Endothelial cell of umbilical vein (primary cell): ENCODE results near the gene IL16. TPM values are rescaled to one million over a fixed set of nuclear protein-coding genes. Genes with fewer than 3 reads are reported as not detected.

Source experiments
- BruUV-seq: library from RNA; stranded (reverse); fragments of 400-500 nt; replicated peaks from 2 replicates; lab custom pipeline; 2021; lab: Mats Ljungman, UMichigan
- CTCF ChIA-PET: fragments of 300-600, 350-600 bp; sonication (Branson Sonifier 250); formaldehyde crosslinking; loops from one replicate; lab custom pipeline; 2021; ENCODE audit warnings: antibody characterized with exemption, inconsistent platforms; lab: Charles Lee
- POLR2A ChIA-PET: fragments of 300-600, 350-600 bp; sonication (Branson Sonifier 250); formaldehyde crosslinking; loops from one replicate; lab custom pipeline; 2021; ENCODE audit warnings: antibody characterized with exemption, inconsistent platforms; lab: Charles Lee
- DNase-seq: peaks from one replicate; pipeline ENCODE4 v3.0.0-alpha.2; 2011; ENCODE audit warnings: low read depth, low spot score
- FAIRE-seq: peaks from 2 replicates; lab custom pipeline; 2011; peaks lifted over from hg19 to GRCh38; lab: Jason Lieb, UNC
- H2AFZ ChIP-seq: 2 replicates; pipeline ENCODE4 v1.6.0; 2012; ENCODE audit warnings: low read depth, low read length, control low read depth, inconsistent platforms
- H3K27ac ChIP-seq: 2 replicates; pipeline ENCODE4 v1.5.1; 2011; ENCODE audit warnings: low read depth, mild to moderate bottlenecking, control low read depth, low read length, moderate library complexity; ENCODE audit not compliant: insufficient read depth
- H3K27me3 ChIP-seq, 2 experiments: 2 replicates each; pipeline versions ENCODE4 v1.6.0 to v1.6.1; 2011; ENCODE audit warnings: low read length in 2 of 2, mixed read lengths in 1 of 2; ENCODE audit not compliant: control insufficient read depth in 2 of 2, insufficient read depth in 2 of 2
- H3K36me3 ChIP-seq, 2 experiments: 2 replicates in 1 of 2; 3 replicates in 1 of 2; pipeline ENCODE4 v1.5.1; 2011; ENCODE audit warnings: low read length in 2 of 2, mild to moderate bottlenecking in 1 of 2, moderate library complexity in 1 of 2; ENCODE audit not compliant: control insufficient read depth in 2 of 2, insufficient read depth in 2 of 2; ENCODE audit errors: extremely low read depth in 1 of 2
- H3K4me1 ChIP-seq: 3 replicates; pipeline ENCODE4 v1.5.1; 2011; ENCODE audit warnings: mild to moderate bottlenecking, low read length; ENCODE audit not compliant: control insufficient read depth, insufficient read depth; ENCODE audit errors: extremely low read depth
- H3K4me2 ChIP-seq: 2 replicates; pipeline ENCODE4 v1.6.1; 2011; ENCODE audit warnings: low read length, control low read depth, mixed read lengths; ENCODE audit not compliant: insufficient read depth
- H3K4me3 ChIP-seq, 3 experiments: fragments of 200-600 bp in 1 of 3; sonication (generic), shearing (Covaris generic) in 1 of 3; replicated peaks in 1 of 3; 2 replicates each; pipeline ENCODE4 v1.5.1; 2011 to 2016; ENCODE audit warnings: control low read depth in 3 of 3, low read length in 3 of 3, mild to moderate bottlenecking in 2 of 3, inconsistent platforms in 1 of 3, low read depth in 1 of 3, moderate library complexity in 1 of 3; ENCODE audit not compliant: insufficient read depth in 1 of 3
- H3K79me2 ChIP-seq: 2 replicates; pipeline ENCODE4 v1.6.0; 2012; ENCODE audit warnings: low read length, inconsistent platforms; ENCODE audit not compliant: control insufficient read depth, insufficient read depth
- H3K9ac ChIP-seq: replicated peaks from 2 replicates; pipeline ENCODE3; 2011; ENCODE audit warnings: low read length, control low read depth; ENCODE audit not compliant: insufficient read depth; ENCODE audit errors: extremely low read depth
- H3K9me1 ChIP-seq: replicated peaks from 3 replicates; pipeline ENCODE4 v1.6.0; 2011; ENCODE audit warnings: mild to moderate bottlenecking, low read length; ENCODE audit not compliant: control insufficient read depth, insufficient read depth; ENCODE audit errors: extremely low read depth
- H3K9me3 ChIP-seq: replicated peaks from 2 replicates; pipeline ENCODE4 v1.5.1; 2012; ENCODE audit warnings: low read length, inconsistent platforms; ENCODE audit not compliant: control insufficient read depth, insufficient read depth
- H4K20me1 ChIP-seq: replicated peaks from 2 replicates; pipeline ENCODE3; 2011; ENCODE audit warnings: mild to moderate bottlenecking, low read length; ENCODE audit not compliant: control insufficient read depth, insufficient read depth; ENCODE audit errors: extremely low read depth
- EZH2 ChIP-seq: IDR thresholded peaks from 2 replicates; pipeline ENCODE4 v1.6.1; 2012; ENCODE audit warnings: borderline replicate concordance, low read depth, mild to moderate bottlenecking, moderate library complexity, low read length, inconsistent platforms; ENCODE audit not compliant: severe bottlenecking
- FOS ChIP-seq: IDR thresholded peaks from 2 replicates; pipeline ENCODE4 v1.6.1; 2011; ENCODE audit warnings: mild to moderate bottlenecking, low read length, moderate library complexity, borderline replicate concordance; ENCODE audit not compliant: insufficient read depth
- GATA2 ChIP-seq: IDR thresholded peaks from 2 replicates; pipeline ENCODE4 v1.7.0; 2011; ENCODE audit warnings: low read depth, mild to moderate bottlenecking, moderate library complexity, mixed read lengths, low read length; ENCODE audit not compliant: insufficient read length, insufficient read depth
- JUN ChIP-seq: IDR thresholded peaks from 2 replicates; pipeline ENCODE4 v1.6.1; 2011; ENCODE audit warnings: borderline replicate concordance, low read depth; ENCODE audit not compliant: insufficient read length, insufficient read depth
- MYC ChIP-seq: IDR thresholded peaks from one replicate; pipeline ENCODE4 v1.6.1; 2011; ENCODE audit warnings: mild to moderate bottlenecking, low read depth, low read length
- POLR2A ChIP-seq: IDR thresholded peaks from 2 replicates; pipeline ENCODE4 v1.6.1; 2012; ENCODE audit warnings: low read depth, mild to moderate bottlenecking, control low read depth, low read length
- POLR2AphosphoS5 ChIP-seq: IDR thresholded peaks from 2 replicates; pipeline ENCODE4 v1.6.1; 2012; ENCODE audit warnings: low read depth, mild to moderate bottlenecking, control low read depth, low read length, moderate library complexity; ENCODE audit not compliant: insufficient read depth
- dilution Hi-C: fragments of 300-500 bp; cut with MboI; formaldehyde crosslinking; loops from one replicate; pipeline ENCODE4 v1.15.0; 2019; ENCODE audit warnings: low sequenced_read_pairs; ENCODE audit not compliant: extremely low pct_ligation_motif_present
- intact Hi-C: fragments of 100-400 bp; cut with micrococcal nuclease; formaldehyde crosslinking; loops from one replicate; pipeline ENCODE4 v1.10.0; 2022
- polyA plus RNA-seq, 4 experiments: library from polyadenylated mRNA; depleted of rRNA in 3 of 4; stranded (reverse) in 3 of 4; unstranded in 1 of 4; fragments of >200 nt; gene quantifications; 2 replicates each; pipeline versions ENCODE4 v1.2.1 to v1.2.3, GENCODE V29; 2011 to 2012; ENCODE audit warnings: missing spikeins in 1 of 4
- total RNA-seq: library from RNA; stranded (reverse); gene quantifications from 2 replicates; pipeline ENCODE4 v1.2.3, GENCODE V29; 2021
- TF ChIP-seq, protein P1 (sequence below): IDR thresholded peaks from 2 replicates; pipeline ENCODE4 v1.6.1; 2011; ENCODE audit not compliant: insufficient read depth, insufficient read length
- TF ChIP-seq, protein P2 (sequence below), 2 donors: IDR thresholded peaks; 1 replicate in 1 of 2; 2 replicates in 1 of 2; pipeline ENCODE4 v1.5.1; 2011; ENCODE audit warnings: low read length in 2 of 2, mild to moderate bottlenecking in 2 of 2, moderate library complexity in 2 of 2, control low read depth in 1 of 2, inconsistent platforms in 1 of 2, low read depth in 1 of 2; ENCODE audit not compliant: insufficient read depth in 1 of 2; ENCODE audit errors: extremely low read depth in 1 of 2

IL16 gene
- total and polyA plus RNA-seq, 2 donors (not counting 3 experiments of a cell fraction or from before 2014, with no cell fraction given), result 0.29 to 2.1 TPM

DNA sequence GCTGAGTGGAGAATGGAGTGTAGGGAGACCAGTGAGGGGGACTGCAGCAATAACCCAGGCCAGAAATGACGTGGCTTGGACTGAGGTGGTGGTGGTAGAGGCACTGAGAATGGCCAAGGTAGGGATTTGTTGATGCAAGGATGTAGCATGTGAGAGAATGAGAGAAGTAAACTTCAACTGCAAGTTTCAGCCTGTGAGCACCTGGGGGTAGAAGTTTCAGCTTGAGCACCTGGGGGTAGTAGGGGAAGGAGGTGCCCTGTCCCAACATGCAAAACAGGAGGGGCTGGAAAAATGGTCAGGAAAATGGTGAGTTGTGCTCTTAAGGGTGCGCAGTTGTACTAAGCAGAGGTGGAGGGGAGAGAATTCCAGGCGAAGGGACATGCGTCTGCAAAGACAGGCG is 31.0 kb downstream of the IL16 start:
- BruUV-seq, result no TSS peak
- FAIRE-seq (no peak), DNase-seq (no peak)
- ChIA-PET POLR2A (no interaction called here), CTCF (no interaction called here)
- dilution Hi-C loops (no loop called here), intact Hi-C loops (no loop called here)
- Histone ChIP-seq H3K9ac (no peak overlapping the region), H2AFZ (no peak overlapping the region), H3K4me1 (no peaks in the 10 kb centered on the region), H3K4me2 (no peak overlapping the region), H3K27me3 (no peaks in the 10 kb centered on the region), H3K79me2 (no peaks in the 10 kb centered on the region), H3K9me3 (no peaks in the 10 kb centered on the region), H3K27ac (no peak overlapping the region), H3K4me3 (no peak overlapping the region), H3K9me1 (no peaks in the 10 kb centered on the region), H4K20me1 (no peaks in the 10 kb centered on the region), H3K36me3 (no peaks in the 10 kb centered on the region)
- no peak for TF ChIP-seq POLR2A

DNA sequence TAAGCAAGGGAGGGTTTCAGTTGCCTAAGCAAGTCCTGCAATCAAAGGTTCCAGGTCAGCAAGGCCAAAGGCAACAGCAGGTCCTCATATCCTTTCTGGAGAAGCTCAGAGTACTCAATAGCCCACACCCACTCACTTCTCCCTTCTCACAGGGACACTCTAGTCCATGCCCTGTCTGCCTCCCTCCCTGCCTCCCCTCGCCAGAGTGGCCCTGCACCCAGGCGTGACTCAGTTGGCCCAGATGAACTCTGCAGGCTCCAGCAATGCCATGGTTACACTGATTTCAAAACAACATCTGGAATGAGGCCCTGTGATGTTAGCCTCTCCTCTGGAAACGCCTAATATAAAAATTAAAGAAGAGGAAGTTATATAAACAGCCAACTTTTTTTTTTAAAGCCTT is 32.9 kb downstream of the IL16 start:
- H3K4me2 ChIP-seq, result no peak overlapping the region
- no peak overlapping the region for H3K4me3 ChIP-seq
- ChIA-PET POLR2A (no interaction called here), CTCF (interaction anchor here (1.4 kb wide), 1 partner anchor 37 kb away, joined by 4 read pairs; no protein-coding TSS in a partner anchor)
- H2AFZ ChIP-seq, result no peak overlapping the region
- H3K27ac ChIP-seq, result no peak overlapping the region
- no TSS peak for BruUV-seq
- no peaks in the 10 kb centered on the region for H3K9me3 ChIP-seq
- dilution Hi-C loops (no loop called here), intact Hi-C loops (no loop called here)
- FAIRE-seq (no peak), DNase-seq (no peak)
- H3K9me1 ChIP-seq, result no peaks in the 10 kb centered on the region
- no peaks in the 10 kb centered on the region for H3K27me3 ChIP-seq
- H3K9ac ChIP-seq, result no peak overlapping the region
- H4K20me1 ChIP-seq, result no peaks in the 10 kb centered on the region
- H3K4me1 ChIP-seq, result no peaks in the 10 kb centered on the region
- TF ChIP-seq POLR2AphosphoS5, result no peak
- TF ChIP-seq POLR2A, result no peak
- no peak for TF ChIP-seq FOS
- TF ChIP-seq, protein P1, sequence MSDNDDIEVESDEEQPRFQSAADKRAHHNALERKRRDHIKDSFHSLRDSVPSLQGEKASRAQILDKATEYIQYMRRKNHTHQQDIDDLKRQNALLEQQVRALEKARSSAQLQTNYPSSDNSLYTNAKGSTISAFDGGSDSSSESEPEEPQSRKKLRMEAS, result no peak
- no peak for TF ChIP-seq JUN
- no peak for TF ChIP-seq GATA2
- TF ChIP-seq, protein P2, sequence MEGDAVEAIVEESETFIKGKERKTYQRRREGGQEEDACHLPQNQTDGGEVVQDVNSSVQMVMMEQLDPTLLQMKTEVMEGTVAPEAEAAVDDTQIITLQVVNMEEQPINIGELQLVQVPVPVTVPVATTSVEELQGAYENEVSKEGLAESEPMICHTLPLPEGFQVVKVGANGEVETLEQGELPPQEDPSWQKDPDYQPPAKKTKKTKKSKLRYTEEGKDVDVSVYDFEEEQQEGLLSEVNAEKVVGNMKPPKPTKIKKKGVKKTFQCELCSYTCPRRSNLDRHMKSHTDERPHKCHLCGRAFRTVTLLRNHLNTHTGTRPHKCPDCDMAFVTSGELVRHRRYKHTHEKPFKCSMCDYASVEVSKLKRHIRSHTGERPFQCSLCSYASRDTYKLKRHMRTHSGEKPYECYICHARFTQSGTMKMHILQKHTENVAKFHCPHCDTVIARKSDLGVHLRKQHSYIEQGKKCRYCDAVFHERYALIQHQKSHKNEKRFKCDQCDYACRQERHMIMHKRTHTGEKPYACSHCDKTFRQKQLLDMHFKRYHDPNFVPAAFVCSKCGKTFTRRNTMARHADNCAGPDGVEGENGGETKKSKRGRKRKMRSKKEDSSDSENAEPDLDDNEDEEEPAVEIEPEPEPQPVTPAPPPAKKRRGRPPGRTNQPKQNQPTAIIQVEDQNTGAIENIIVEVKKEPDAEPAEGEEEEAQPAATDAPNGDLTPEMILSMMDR (IDR thresholded peaks at IDR 0.05; ENCODE audit: extremely low read depth in 1 of 2, insufficient read depth in 1 of 2, low read depth in 1 of 2, low read length in 2 of 2), result no peak
- no peak for TF ChIP-seq MYC
- no peak for TF ChIP-seq EZH2
- H3K36me3 ChIP-seq, result no peaks in the 10 kb centered on the region
- no peaks in the 10 kb centered on the region for H3K79me2 ChIP-seq
